ENCODE data around the gene RNF207. TPM values are rescaled to one million over a fixed set of nuclear protein-coding genes. Genes with fewer than 3 reads are reported as not detected.

Gene RNF207
- total RNA-seq, 1 experiment from 2014 or later = 4.9 TPM

DNA sequence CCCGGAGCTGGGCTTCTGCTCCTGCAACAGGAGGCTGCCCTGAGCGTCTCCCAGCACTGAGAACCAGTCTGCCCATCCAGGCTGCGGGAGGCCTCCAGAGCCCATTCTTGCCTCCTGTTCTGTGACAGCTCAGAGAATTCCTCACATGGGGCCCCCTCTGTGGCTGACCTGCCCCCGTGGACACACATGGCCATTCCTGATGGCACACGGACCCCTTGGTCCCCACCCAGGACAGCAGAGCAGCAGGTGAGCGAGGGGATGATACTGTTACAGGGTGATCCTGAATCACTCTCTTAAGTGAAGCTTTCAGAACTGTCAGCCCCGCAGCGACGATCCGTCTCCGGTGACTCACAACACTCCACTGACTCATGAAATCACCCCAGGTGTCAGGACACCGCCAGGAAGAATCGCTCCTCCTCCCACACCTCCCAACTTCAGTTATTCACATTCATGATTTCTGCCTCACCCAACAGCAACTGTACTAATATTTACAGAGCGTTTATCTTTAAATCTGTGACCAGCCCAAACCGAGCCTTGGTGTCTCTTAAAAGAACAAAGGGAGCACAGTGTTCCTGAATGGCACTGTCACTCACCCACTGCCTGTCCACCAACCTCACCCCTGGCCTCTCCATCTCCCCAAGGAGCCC is 48.3 kb upstream of the RNF207 start:
- H3K18ac ChIP-seq (ENCODE audit: insufficient read length, low read depth, low read length) = no peak overlapping the region
- Mint-ChIP-seq H3K27ac (peak overlapping the region in 2 of 3 experiments; percentile 36 to 74; a peak in 3 of 7 replicates), H3K4me3 (no peak overlapping the region; a peak in 1 of 5 replicates), H3K4me1 (peaks cover 20 to 25% of the 10 kb centered on the region in 2 experiments), H3K36me3 (ENCODE audit: insufficient read depth in 1 of 3, low read depth in 3 of 3) (no peaks in the 10 kb centered on the region), H3K9me3 (no peaks in the 10 kb centered on the region), H3K27me3 (ENCODE audit: low read depth) (peaks cover 12% of the 10 kb centered on the region)
- H3K27me3 ChIP-seq (ENCODE audit: insufficient read depth, low read length) = no peaks in the 10 kb centered on the region
- H3K56ac ChIP-seq (ENCODE audit: insufficient read length, low read depth, low read length) = no peak overlapping the region
- H4K8ac ChIP-seq (replicated peaks; ENCODE audit: insufficient read length, low read depth, low read length) = no peak overlapping the region
- TF ChIP-seq, protein P1, sequence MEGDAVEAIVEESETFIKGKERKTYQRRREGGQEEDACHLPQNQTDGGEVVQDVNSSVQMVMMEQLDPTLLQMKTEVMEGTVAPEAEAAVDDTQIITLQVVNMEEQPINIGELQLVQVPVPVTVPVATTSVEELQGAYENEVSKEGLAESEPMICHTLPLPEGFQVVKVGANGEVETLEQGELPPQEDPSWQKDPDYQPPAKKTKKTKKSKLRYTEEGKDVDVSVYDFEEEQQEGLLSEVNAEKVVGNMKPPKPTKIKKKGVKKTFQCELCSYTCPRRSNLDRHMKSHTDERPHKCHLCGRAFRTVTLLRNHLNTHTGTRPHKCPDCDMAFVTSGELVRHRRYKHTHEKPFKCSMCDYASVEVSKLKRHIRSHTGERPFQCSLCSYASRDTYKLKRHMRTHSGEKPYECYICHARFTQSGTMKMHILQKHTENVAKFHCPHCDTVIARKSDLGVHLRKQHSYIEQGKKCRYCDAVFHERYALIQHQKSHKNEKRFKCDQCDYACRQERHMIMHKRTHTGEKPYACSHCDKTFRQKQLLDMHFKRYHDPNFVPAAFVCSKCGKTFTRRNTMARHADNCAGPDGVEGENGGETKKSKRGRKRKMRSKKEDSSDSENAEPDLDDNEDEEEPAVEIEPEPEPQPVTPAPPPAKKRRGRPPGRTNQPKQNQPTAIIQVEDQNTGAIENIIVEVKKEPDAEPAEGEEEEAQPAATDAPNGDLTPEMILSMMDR (conservative IDR thresholded peaks at IDR 0.05) = no peak
- no peak overlapping the region for H2BK120ac ChIP-seq (ENCODE audit: low read depth, low read length, poor library complexity, severe bottlenecking)
- no peak overlapping the region for H4K91ac ChIP-seq (ENCODE audit: insufficient read length, low read depth, low read length)
- H3K79me2 ChIP-seq (ENCODE audit: insufficient read depth, low read length) = no peaks in the 10 kb centered on the region
- no peak overlapping the region for H2AFZ ChIP-seq (ENCODE audit: low read length)
- H2BK20ac ChIP-seq (ENCODE audit: low read depth, low read length, poor library complexity, severe bottlenecking) = no peak overlapping the region
- no peaks in the 10 kb centered on the region for H3K4me1 ChIP-seq (ENCODE audit: insufficient read depth, low read length)
- H3K23me2 ChIP-seq (ENCODE audit: insufficient read length, low read depth, low read length, poor library complexity, severe bottlenecking) = peaks cover 4% of the 10 kb centered on the region
- no peaks in the 10 kb centered on the region for H3K9me3 ChIP-seq (ENCODE audit: control insufficient read depth, low read depth, low read length)
- WGBS (ENCODE audit: extremely low coverage, insufficient read length, low lambda C conversion rate) = no CpG with 5 or more reads among the region's 15 CpGs
- H3K9ac ChIP-seq (ENCODE audit: extremely low read depth, insufficient read length, low read length) = no peak overlapping the region
- no peak overlapping the region for H3K4me2 ChIP-seq (ENCODE audit: insufficient read depth, insufficient read length, low read length)
- no peak overlapping the region for H3K4ac ChIP-seq (ENCODE audit: low read depth, low read length)
- H3T11ph ChIP-seq (ENCODE audit: low read length) = no peak overlapping the region
- H2BK12ac ChIP-seq (ENCODE audit: insufficient read length, low read depth, low read length) = no peak overlapping the region
- DNase-seq = no peak
- no peak overlapping the region for H3K27ac ChIP-seq (ENCODE audit: insufficient read length, low read depth, low read length)
- no peak overlapping the region for H2BK5ac ChIP-seq (ENCODE audit: insufficient read length, low read length)
- H3K79me1 ChIP-seq (ENCODE audit: insufficient read depth, low read depth, low read length, poor library complexity, severe bottlenecking) = no peaks in the 10 kb centered on the region
- no peak overlapping the region for H2AK5ac ChIP-seq (ENCODE audit: insufficient read length, low read length)
- H4K5ac ChIP-seq (ENCODE audit: insufficient read length, low read depth, low read length) = no peak overlapping the region
- H3K14ac ChIP-seq (ENCODE audit: insufficient read depth, low read length) = no peak overlapping the region; the same call in 1 of the 2 replicates
- no peak overlapping the region for H2BK15ac ChIP-seq (ENCODE audit: low read depth, low read length)
- no peaks in the 10 kb centered on the region for H4K20me1 ChIP-seq (ENCODE audit: control insufficient read depth, insufficient read depth, insufficient read length)
- no peak overlapping the region for H3K23ac ChIP-seq (ENCODE audit: insufficient read length, low read depth, low read length)
